ENCODE measurements around the gene SV2C. TPM values are rescaled to one million over a fixed set of nuclear protein-coding genes. Genes with fewer than 3 reads are reported as not detected.
"Not testable (repeated sequence)": the region's sequence is repeated elsewhere in the genome, so short reads cannot be mapped to it uniquely, and the experiment has no call there.

The SV2C gene
- total RNA-seq, 1 experiment from 2014 or later, result not detected

DNA sequence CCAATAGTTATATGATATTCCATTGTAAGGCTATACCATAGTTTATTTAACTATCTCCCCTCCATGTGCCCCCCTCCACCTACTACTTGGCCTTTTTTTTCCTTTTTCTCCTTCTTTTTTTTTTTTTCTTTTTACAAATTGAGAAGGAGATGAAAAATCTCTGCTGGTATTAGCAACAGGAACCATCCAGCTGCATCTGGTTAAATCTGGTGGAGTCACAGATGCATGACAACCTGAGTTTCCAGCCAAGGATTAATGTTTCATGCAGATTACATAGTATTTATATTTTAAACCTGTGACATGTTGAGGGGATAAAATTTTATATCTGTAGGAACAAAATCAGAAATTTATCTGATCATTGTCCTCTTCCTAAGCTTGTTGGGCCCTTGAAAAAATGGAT, 191.4 kb downstream of the SV2C start:
- DNase-seq (ENCODE audit: low read depth in 1 of 2, low spot score in 2 of 2), result no peak
- Histone ChIP-seq H3K4me1 (replicated peaks) (no peaks in the 10 kb centered on the region), H3K27me3 (replicated peaks) (no peaks in the 10 kb centered on the region; the same call in 1 of the 2 replicates), H3K27ac (no peak overlapping the region), H3K4me3 (no peak overlapping the region), H3K9me3 (replicated peaks) (no peaks in the 10 kb centered on the region), H3K36me3 (no peaks in the 10 kb centered on the region)

- no peaks in the 10 kb centered on the region for H3K4me1 ChIP-seq (replicated peaks)
- no peak for DNase-seq (ENCODE audit: low read depth in 1 of 2, low spot score in 2 of 2)
- no peaks in the 10 kb centered on the region; the same call in 1 of the 2 replicates for H3K27me3 ChIP-seq (replicated peaks)
- H3K4me3 ChIP-seq, result no peak overlapping the region
- no peaks in the 10 kb centered on the region for H3K36me3 ChIP-seq
- no peaks in the 10 kb centered on the region for H3K9me3 ChIP-seq (replicated peaks)
- H3K27ac ChIP-seq, result no peak overlapping the region
These were observed 194.6 kb downstream of the SV2C start for GRCh38 chr5:76277736-76278135.

GRCh38 chr5:76278261-76278789, 195.1 kb downstream of the SV2C start:
- no peak for DNase-seq (ENCODE audit: low read depth in 1 of 2, low spot score in 2 of 2)
- H3K27ac ChIP-seq, result no peak overlapping the region
- H3K27me3 ChIP-seq (replicated peaks), result no peaks in the 10 kb centered on the region; the same call in 1 of the 2 replicates
- no peaks in the 10 kb centered on the region for H3K36me3 ChIP-seq
- no peak overlapping the region for H3K4me3 ChIP-seq
- H3K9me3 ChIP-seq (replicated peaks), result no peaks in the 10 kb centered on the region
- H3K4me1 ChIP-seq (replicated peaks), result no peaks in the 10 kb centered on the region

DNA sequence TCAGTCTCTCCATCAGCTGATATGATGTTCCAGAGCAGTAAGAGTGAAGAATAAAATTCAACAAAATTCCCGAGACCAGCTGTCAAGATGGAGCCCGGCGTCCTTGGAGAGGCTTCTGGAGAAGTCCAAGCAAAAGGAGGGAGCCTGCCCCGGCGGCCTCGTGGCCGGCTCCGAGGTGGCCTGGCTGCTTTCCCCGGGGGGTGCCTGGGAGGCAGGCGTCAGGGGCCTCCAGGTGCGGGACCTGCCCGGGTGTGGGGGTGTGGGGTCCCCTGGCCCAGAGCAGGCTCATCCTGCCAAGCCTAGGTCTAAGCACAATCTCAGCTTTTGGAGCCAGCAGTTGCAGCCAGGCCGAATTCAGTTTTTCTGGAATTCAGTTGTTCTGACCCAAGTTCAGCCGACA, 197.3 kb downstream of the SV2C start:
- Histone ChIP-seq H3K9me3 (replicated peaks) (no peaks in the 10 kb centered on the region), H3K27me3 (replicated peaks) (no peaks in the 10 kb centered on the region; the same call in 1 of the 2 replicates), H3K4me1 (replicated peaks) (no peaks in the 10 kb centered on the region), H3K4me3 (no peak overlapping the region), H3K36me3 (no peaks in the 10 kb centered on the region), H3K27ac (no peak overlapping the region)
- no peak for DNase-seq (ENCODE audit: low read depth in 1 of 2, low spot score in 2 of 2)

DNA sequence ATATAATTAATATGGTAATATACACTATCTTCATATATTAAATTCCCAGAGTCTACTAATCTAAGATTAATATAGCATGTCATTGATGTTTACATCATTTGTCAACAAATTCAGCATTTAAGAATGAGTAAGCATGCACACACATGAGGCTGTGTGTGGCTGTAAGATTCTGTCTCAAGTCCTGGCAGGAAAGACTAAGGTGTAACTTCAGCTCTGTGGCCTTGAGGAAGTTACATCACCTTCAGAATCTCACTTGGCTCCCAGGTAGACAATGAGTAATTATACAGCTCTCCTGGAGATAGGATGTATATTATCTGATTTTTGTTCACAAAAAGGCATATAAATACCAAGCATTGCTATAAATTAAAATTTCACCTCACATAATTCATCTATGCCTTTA, 200.5 kb downstream of the SV2C start:
- DNase-seq (ENCODE audit: low read depth in 1 of 2, low spot score in 2 of 2), result no peak
- H3K36me3 ChIP-seq, result no peaks in the 10 kb centered on the region
- no peaks in the 10 kb centered on the region; the same call in none of the 2 replicates for H3K27me3 ChIP-seq (replicated peaks)
- H3K9me3 ChIP-seq (replicated peaks), result no peaks in the 10 kb centered on the region
- no peak overlapping the region for H3K4me3 ChIP-seq
- H3K4me1 ChIP-seq (replicated peaks), result no peaks in the 10 kb centered on the region
- H3K27ac ChIP-seq, result no peak overlapping the region

- Histone ChIP-seq H3K36me3 (no peaks in the 10 kb centered on the region), H3K27me3 (replicated peaks) (peaks cover 8% of the 10 kb centered on the region), H3K27ac (no peak overlapping the region), H3K4me1 (replicated peaks) (no peaks in the 10 kb centered on the region), H3K4me3 (no peak overlapping the region), H3K9me3 (replicated peaks) (no peaks in the 10 kb centered on the region)
- no peak for DNase-seq (ENCODE audit: low read depth in 1 of 2, low spot score in 2 of 2)
These were observed 206.5 kb downstream of the SV2C start for GRCh38 chr5:76289692-76290091.

GRCh38 chr5:76290321-76290757, 207.2 kb downstream of the SV2C start:
- no peaks in the 10 kb centered on the region for H3K36me3 ChIP-seq
- H3K4me1 ChIP-seq (replicated peaks), result no peaks in the 10 kb centered on the region
- peaks cover 8% of the 10 kb centered on the region for H3K27me3 ChIP-seq (replicated peaks)
- H3K27ac ChIP-seq, result no peak overlapping the region
- no peak overlapping the region for H3K4me3 ChIP-seq
- no peaks in the 10 kb centered on the region for H3K9me3 ChIP-seq (replicated peaks)
- no peak for DNase-seq (ENCODE audit: low read depth in 1 of 2, low spot score in 2 of 2)

- no peak for DNase-seq (ENCODE audit: low read depth in 1 of 2, low spot score in 2 of 2)
- Histone ChIP-seq H3K36me3 (no peaks in the 10 kb centered on the region), H3K4me3 (no peak overlapping the region), H3K4me1 (replicated peaks) (no peaks in the 10 kb centered on the region), H3K27ac (no peak overlapping the region), H3K27me3 (replicated peaks) (peaks cover 8% of the 10 kb centered on the region), H3K9me3 (replicated peaks) (no peaks in the 10 kb centered on the region)
These were observed 208.3 kb downstream of the SV2C start for GRCh38 chr5:76291305-76292077.

- Histone ChIP-seq H3K36me3 (no peaks in the 10 kb centered on the region), H3K9me3 (replicated peaks) (no peaks in the 10 kb centered on the region), H3K4me1 (replicated peaks) (no peaks in the 10 kb centered on the region), H3K27ac (no peak overlapping the region), H3K27me3 (replicated peaks) (peaks cover 12% of the 10 kb centered on the region), H3K4me3 (no peak overlapping the region)
- DNase-seq (ENCODE audit: low read depth in 1 of 2, low spot score in 2 of 2), result no peak
These were observed 209.6 kb downstream of the SV2C start for GRCh38 chr5:76292620-76293322.

DNA sequence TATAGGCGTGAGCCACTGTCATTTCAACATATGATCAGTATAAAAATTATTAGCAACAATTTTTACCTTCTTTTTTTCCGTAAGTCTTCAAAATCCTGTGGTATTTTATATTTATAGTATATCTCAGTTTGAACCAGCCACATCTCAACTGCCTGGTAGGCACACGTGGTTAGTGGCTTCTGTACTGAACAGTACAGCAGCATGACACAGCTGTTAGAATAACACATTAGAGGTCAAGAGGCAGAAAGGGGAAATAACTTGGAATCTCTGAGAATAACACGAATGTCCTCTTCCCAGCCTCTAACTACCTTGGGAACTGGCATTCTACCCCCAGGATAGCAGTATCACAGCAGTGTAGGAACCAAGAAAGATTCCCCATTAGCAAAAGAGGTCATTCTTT, 211.4 kb downstream of the SV2C start:
- no peaks in the 10 kb centered on the region for H3K36me3 ChIP-seq

DNA sequence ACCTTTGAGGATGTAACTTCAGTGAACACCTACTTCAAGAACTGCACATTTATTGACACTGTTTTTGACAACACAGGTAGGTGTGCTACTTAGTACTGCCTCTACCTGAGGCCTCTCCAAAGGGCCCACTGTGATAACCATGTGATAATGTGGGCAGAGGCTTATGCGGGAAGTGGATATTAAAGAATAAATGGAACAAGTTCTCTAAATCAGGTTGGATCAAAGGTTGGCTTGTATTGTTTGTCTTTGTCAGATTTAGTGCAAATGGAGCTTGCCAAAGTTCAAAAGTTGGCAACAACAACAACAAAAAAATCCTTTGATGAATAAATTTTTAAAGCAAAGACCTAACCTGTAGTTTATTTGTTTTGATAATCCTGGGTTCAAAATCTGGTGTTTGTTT, 215.7 kb downstream of the SV2C start:
- Histone ChIP-seq H3K27me3 (replicated peaks) (peaks cover 9% of the 10 kb centered on the region; the same call in 1 of the 2 replicates), H3K36me3 (no peaks in the 10 kb centered on the region), H3K9me3 (replicated peaks) (no peaks in the 10 kb centered on the region), H3K4me3 (no peak overlapping the region), H3K27ac (no peak overlapping the region), H3K4me1 (replicated peaks) (no peaks in the 10 kb centered on the region)
- DNase-seq (ENCODE audit: low read depth in 1 of 2, low spot score in 2 of 2), result no peak

More for the DNA sequence above, 211.4 kb downstream of the SV2C start:
- H3K9me3 ChIP-seq (replicated peaks), result no peaks in the 10 kb centered on the region
- H3K4me1 ChIP-seq (replicated peaks), result no peaks in the 10 kb centered on the region
- DNase-seq (ENCODE audit: low read depth in 1 of 2, low spot score in 2 of 2), result no peak
- H3K27me3 ChIP-seq (replicated peaks), result peaks cover 15% of the 10 kb centered on the region; the same call in 1 of the 2 replicates
- H3K27ac ChIP-seq, result no peak overlapping the region
- no peak overlapping the region for H3K4me3 ChIP-seq

- Histone ChIP-seq H3K36me3 (no peaks in the 10 kb centered on the region), H3K27ac (no peak overlapping the region), H3K27me3 (replicated peaks) (peaks cover 8% of the 10 kb centered on the region; the same call in 1 of the 2 replicates), H3K9me3 (replicated peaks) (no peaks in the 10 kb centered on the region), H3K4me3 (no peak overlapping the region), H3K4me1 (replicated peaks) (no peaks in the 10 kb centered on the region)
- DNase-seq (ENCODE audit: low read depth in 1 of 2, low spot score in 2 of 2), result no peak
These were observed 216.4 kb downstream of the SV2C start for GRCh38 chr5:76299592-76299991.

- not testable (repeated sequence) for H3K27ac ChIP-seq
These were observed 218.7 kb downstream of the SV2C start for GRCh38 chr5:76301932-76302331.

GRCh38 chr5:76302661-76303060, 219.5 kb downstream of the SV2C start:
- not testable (repeated sequence) for H3K27ac ChIP-seq; H3K27me3 ChIP-seq (replicated peaks); H3K36me3 ChIP-seq; DNase-seq (ENCODE audit: low read depth in 1 of 2, low spot score in 2 of 2); H3K4me1 ChIP-seq (replicated peaks); H3K9me3 ChIP-seq (replicated peaks); H3K4me3 ChIP-seq

More at GRCh38 chr5:76301932-76302331, 218.7 kb downstream of the SV2C start:
- H3K9me3 ChIP-seq (replicated peaks); H3K4me3 ChIP-seq; H3K4me1 ChIP-seq (replicated peaks); H3K36me3 ChIP-seq; DNase-seq (ENCODE audit: low read depth in 1 of 2, low spot score in 2 of 2); H3K27me3 ChIP-seq (replicated peaks): not testable (repeated sequence)

Data from SJSA1 (cell line).